GM19452 (cell line): ENCODE measurements around the gene ANO5.

Experiments used
- ATAC-seq: cut with Tn5 transposase; IDR thresholded peaks from one replicate; pipeline ENCODE4 v1.9.1; 2021; ENCODE audit not compliant: unreplicated experiment

ANO5 gene

GRCh38 chr11:22317656-22318055 lies 124.8 kb downstream of the ANO5 start:
- no peak for ATAC-seq

GRCh38 chr11:22331771-22332170 lies 138.9 kb downstream of the ANO5 start:
- ATAC-seq, result no peak
